RWPE2 (cell line): ENCODE results near the gene MRPL46.
A peak's percentile ranks its signal among the peaks of the same experiment; 100 is the strongest.

Experiments
- ATAC-seq: fragments of 200-7000 bp; cut with Tn5 transposase; 3 replicates; pipeline ENCODE4 v1.9.1; 2021; ENCODE audit warnings: low read depth
- DNase-seq: peaks from one replicate; pipeline ENCODE4 v3.0.0-alpha.2; 2020; ENCODE audit warnings: low spot score
- H3K27ac ChIP-seq: fragments of 450-650 bp; 2 replicates; pipeline ENCODE4 v1.5.1; 2017; ENCODE audit warnings: mild to moderate bottlenecking; ENCODE audit not compliant: poor library complexity, severe bottlenecking
- H3K27me3 ChIP-seq: fragments of 250-450 bp; sonication (Bioruptor Pico); 2 replicates; pipeline ENCODE4 v1.5.1; 2021; ENCODE audit warnings: mild to moderate bottlenecking, moderate library complexity; ENCODE audit not compliant: insufficient read depth, poor library complexity, severe bottlenecking
- H3K36me3 ChIP-seq: fragments of 250-450 bp; sonication (Bioruptor Pico); 2 replicates; pipeline ENCODE4 v1.5.1; 2020; ENCODE audit warnings: low read depth, mild to moderate bottlenecking, moderate library complexity
- H3K4me1 ChIP-seq: fragments of 250-450 bp; sonication (Bioruptor Pico); 2 replicates; pipeline ENCODE4 v1.5.1; 2021; ENCODE audit warnings: mild to moderate bottlenecking, moderate library complexity; ENCODE audit not compliant: insufficient read depth, poor library complexity, severe bottlenecking
- H3K4me3 ChIP-seq: fragments of 250-450 bp; sonication (Bioruptor Pico); 2 replicates; pipeline ENCODE4 v1.5.1; 2021; ENCODE audit warnings: mild to moderate bottlenecking, moderate library complexity; ENCODE audit not compliant: severe bottlenecking
- H3K9me3 ChIP-seq: fragments of 250-450 bp; sonication (Bioruptor Pico); 2 replicates; pipeline ENCODE4 v1.5.1; 2021; ENCODE audit warnings: mild to moderate bottlenecking, moderate library complexity; ENCODE audit not compliant: severe bottlenecking
- CTCF ChIP-seq: fragments of 450-650 bp; IDR thresholded peaks from one replicate; pipeline ENCODE4 v1.5.1; 2017; ENCODE audit warnings: mild to moderate bottlenecking, moderate library complexity; ENCODE audit not compliant: poor library complexity, severe bottlenecking

Gene MRPL46

DNA sequence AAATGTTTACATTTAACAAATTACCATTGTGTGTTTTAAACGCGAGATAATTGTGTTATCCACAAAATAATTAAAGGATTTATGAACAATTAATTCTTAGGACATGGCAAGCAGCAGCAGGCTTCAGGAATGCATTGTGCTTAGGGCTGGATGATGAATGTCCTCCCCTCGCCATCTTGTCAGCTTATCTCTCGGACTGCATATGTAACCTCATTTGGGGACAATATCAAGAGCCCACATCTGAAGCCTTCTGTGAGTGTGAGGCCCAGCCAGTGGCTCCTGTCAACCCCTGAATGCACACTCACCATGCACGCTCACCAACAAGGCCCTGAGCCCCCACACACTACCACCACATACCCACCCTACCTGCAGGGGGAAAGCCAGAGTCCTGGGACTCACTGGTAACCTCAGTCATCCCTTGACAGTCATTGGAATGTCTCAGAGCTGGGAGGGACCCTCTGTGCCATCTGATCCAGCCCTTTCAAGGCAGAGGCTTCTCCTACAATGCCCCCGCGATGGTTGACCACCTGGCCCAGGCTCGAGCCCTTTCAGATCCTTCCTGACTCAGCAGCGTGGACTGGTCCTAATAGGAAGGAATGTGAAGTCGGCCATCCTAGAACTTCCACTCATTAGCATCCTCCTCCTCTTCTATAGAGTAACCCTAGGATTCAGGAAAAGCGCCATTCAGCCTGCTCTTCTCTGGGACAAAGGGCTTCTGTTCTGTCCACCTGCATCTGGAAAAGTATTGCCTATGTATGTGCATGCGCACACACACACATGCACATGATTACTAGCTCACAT lies 38.2 kb downstream of the MRPL46 start:
- no peak for TF ChIP-seq CTCF
- DNase-seq (no peak), ATAC-seq (no peak)
- Histone ChIP-seq H3K9me3 (no peaks in the 10 kb centered on the region), H3K4me1 (no peaks in the 10 kb centered on the region), H3K36me3 (no peaks in the 10 kb centered on the region), H3K27me3 (peaks cover 42% of the 10 kb centered on the region), H3K4me3 (no peak overlapping the region), H3K27ac (no peak overlapping the region)

- no peak for ATAC-seq
- H3K36me3 ChIP-seq = no peaks in the 10 kb centered on the region
- DNase-seq = no peak
- no peaks in the 10 kb centered on the region for H3K4me1 ChIP-seq
- no peak overlapping the region for H3K27ac ChIP-seq
- no peak overlapping the region for H3K4me3 ChIP-seq
- H3K9me3 ChIP-seq = no peaks in the 10 kb centered on the region
- H3K27me3 ChIP-seq = peaks cover 42% of the 10 kb centered on the region
- TF ChIP-seq CTCF = no peak
These were observed 39.1 kb downstream of the MRPL46 start for GRCh38 chr15:88428053-88428452.

DNA sequence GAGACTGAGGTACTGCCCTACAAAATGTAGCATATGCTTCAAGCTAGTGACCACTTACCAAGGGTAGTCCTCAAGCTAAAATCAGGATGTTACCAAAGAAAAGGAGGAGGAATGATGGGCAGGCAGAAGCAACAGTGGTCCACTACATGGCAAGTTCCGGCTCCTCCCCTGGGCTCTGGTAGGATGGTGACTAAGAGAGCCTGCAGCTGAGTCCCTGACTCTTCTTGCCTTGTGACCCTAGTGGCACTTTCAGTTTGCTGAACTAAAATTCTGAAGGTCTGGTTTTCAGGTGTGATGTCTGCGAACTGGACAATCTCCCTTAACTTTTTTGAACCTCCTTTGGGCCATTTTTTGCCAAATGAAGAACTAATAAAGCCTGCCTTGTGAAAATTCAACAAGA lies 40.9 kb downstream of the MRPL46 start:
- ATAC-seq = no peak
- peaks cover 45% of the 10 kb centered on the region for H3K27me3 ChIP-seq

DNA sequence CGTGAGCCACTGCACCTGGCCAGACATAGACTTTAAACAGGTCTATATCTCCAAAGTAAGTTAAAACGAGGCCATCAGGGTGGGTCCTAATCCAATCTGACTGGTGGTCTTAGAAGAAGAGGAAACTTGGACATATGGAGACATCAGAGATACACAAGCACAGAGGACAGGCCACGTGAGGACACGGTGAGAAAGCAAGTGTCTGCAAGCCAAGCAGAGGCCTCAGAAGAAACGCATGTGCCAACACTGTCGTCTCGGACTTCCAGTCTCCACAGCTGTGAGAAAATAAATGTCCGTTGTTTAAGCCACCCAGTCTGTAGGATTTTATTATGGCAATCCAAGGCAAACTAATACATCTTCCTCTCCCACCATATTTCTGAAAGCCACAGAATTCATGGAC lies 43.9 kb downstream of the MRPL46 start:
- no peaks in the 10 kb centered on the region for H3K4me1 ChIP-seq
- DNase-seq (no peak), ATAC-seq (no peak)
- no peak overlapping the region for H3K4me3 ChIP-seq
- no peaks in the 10 kb centered on the region for H3K9me3 ChIP-seq
- TF ChIP-seq CTCF = no peak
- H3K27me3 ChIP-seq = peaks cover 46% of the 10 kb centered on the region
- no peaks in the 10 kb centered on the region for H3K36me3 ChIP-seq
- H3K27ac ChIP-seq = no peak overlapping the region

More for the DNA sequence above, 40.9 kb downstream of the MRPL46 start:
- no peak for DNase-seq
- no peaks in the 10 kb centered on the region for H3K9me3 ChIP-seq
- H3K27ac ChIP-seq = no peak overlapping the region
- TF ChIP-seq CTCF = no peak
- no peaks in the 10 kb centered on the region for H3K4me1 ChIP-seq
- H3K4me3 ChIP-seq = no peak overlapping the region
- H3K36me3 ChIP-seq = no peaks in the 10 kb centered on the region

- H3K9me3 ChIP-seq = no peaks in the 10 kb centered on the region
- H3K4me1 ChIP-seq = no peaks in the 10 kb centered on the region
- TF ChIP-seq CTCF = no peak
- H3K27me3 ChIP-seq = peaks cover 38% of the 10 kb centered on the region
- H3K4me3 ChIP-seq = no peak overlapping the region
- ATAC-seq (peak; percentile 35; the same call in 1 of the 3 replicates), DNase-seq (no peak)
- H3K27ac ChIP-seq = no peak overlapping the region
- H3K36me3 ChIP-seq = no peaks in the 10 kb centered on the region
These were observed 47.4 kb downstream of the MRPL46 start for GRCh38 chr15:88419830-88420229.
